Ishikawa (cell line): ENCODE data around the gene ODAD3.

Experiments
- CEBPB ChIP-seq: IDR thresholded peaks from 2 replicates; pipeline ENCODE4 v1.6.1; 2012
- CREB1 ChIP-seq: IDR thresholded peaks from 2 replicates; pipeline ENCODE4 v1.6.1; 2012; ENCODE audit warnings: low read depth
- EGR1 ChIP-seq: IDR thresholded peaks from 2 replicates; pipeline ENCODE4 v1.6.1; 2012
- EP300 ChIP-seq: IDR thresholded peaks from 2 replicates; pipeline ENCODE4 v1.6.1; 2012; ENCODE audit warnings: borderline replicate concordance
- FOXM1 ChIP-seq: IDR thresholded peaks from 2 replicates; pipeline ENCODE4 v1.6.1; 2012; ENCODE audit warnings: low read depth, borderline replicate concordance
- MAX ChIP-seq: IDR thresholded peaks from 2 replicates; pipeline ENCODE4 v1.6.1; 2012
- NFIC ChIP-seq: IDR thresholded peaks from 2 replicates; pipeline ENCODE4 v1.6.1; 2012
- RAD21 ChIP-seq: IDR thresholded peaks from 2 replicates; pipeline ENCODE4 v1.6.1; 2012; ENCODE audit warnings: low read depth
- REST ChIP-seq: IDR thresholded peaks from 2 replicates; pipeline ENCODE4 v1.6.1; 2012; ENCODE audit warnings: low read depth, mild to moderate bottlenecking
- TAF1 ChIP-seq: IDR thresholded peaks from 2 replicates; pipeline ENCODE4 v1.6.1; 2012; ENCODE audit warnings: low read depth, mild to moderate bottlenecking
- TCF12 ChIP-seq: IDR thresholded peaks from 2 replicates; pipeline ENCODE4 v1.6.1; 2012; ENCODE audit warnings: low read depth
- TEAD4 ChIP-seq: IDR thresholded peaks from 2 replicates; pipeline ENCODE4 v1.6.1; 2012
- USF1 ChIP-seq: IDR thresholded peaks from 2 replicates; pipeline ENCODE4 v1.6.1; 2012
- YY1 ChIP-seq: IDR thresholded peaks from 2 replicates; pipeline ENCODE4 v1.6.1; 2012; ENCODE audit warnings: low read depth
- ZBTB7A ChIP-seq: IDR thresholded peaks from 2 replicates; pipeline ENCODE4 v1.6.1; 2012; ENCODE audit warnings: low read depth

ODAD3 gene

GRCh38 chr19:11387162-11388034 lies 47.5 kb downstream of the ODAD3 start:
- TF ChIP-seq TAF1 (no peak), MAX (no peak), CREB1 (no peak), RAD21 (no peak), NFIC (no peak)

- no peak for TF ChIP-seq YY1
- no peak for TF ChIP-seq EP300
- TF ChIP-seq CREB1: no peak
- TF ChIP-seq EGR1: no peak
- TF ChIP-seq USF1: no peak
- no peak for TF ChIP-seq TEAD4
- TF ChIP-seq NFIC: no peak
- no peak for TF ChIP-seq REST
- no peak for TF ChIP-seq ZBTB7A
- no peak for TF ChIP-seq FOXM1
- no peak for TF ChIP-seq MAX
- no peak for TF ChIP-seq TCF12
- TF ChIP-seq TAF1: no peak
- TF ChIP-seq RAD21: no peak
- no peak for TF ChIP-seq CEBPB
Measured at GRCh38 chr19:11384778-11385129, 50.2 kb downstream of the ODAD3 start.

GRCh38 chr19:11383706-11384048 lies 51.2 kb downstream of the ODAD3 start:
- TF ChIP-seq FOXM1 (no peak), EGR1 (no peak), USF1 (no peak), NFIC (no peak), TAF1 (no peak), TEAD4 (no peak), CEBPB (no peak), CREB1 (no peak), REST (no peak), YY1 (no peak), TCF12 (no peak), ZBTB7A (no peak)

GRCh38 chr19:11382898-11383705 lies 51.8 kb downstream of the ODAD3 start:
- TF ChIP-seq TCF12 (peak; percentile 46; the same call in 1 of the 2 replicates), MAX (no peak), ZBTB7A (peak; percentile 23; the same call in 1 of the 2 replicates), USF1 (no peak), EP300 (no peak), CREB1 (no peak), RAD21 (peak; percentile 51), EGR1 (no peak), TEAD4 (0 out of 2 replicates have a peak, but pooled peaks have one; percentile 16), FOXM1 (no peak), REST (no peak), YY1 (no peak)
